Measurements from ENCODE around the gene PTMA. TPM values are rescaled to one million over a fixed set of nuclear protein-coding genes. Genes with fewer than 3 reads are reported as not detected.

The PTMA gene
- total and polyA plus RNA-seq, 5 donors from 2014 or later = 1,458 to 2,131 (median 2,011) TPM

DNA sequence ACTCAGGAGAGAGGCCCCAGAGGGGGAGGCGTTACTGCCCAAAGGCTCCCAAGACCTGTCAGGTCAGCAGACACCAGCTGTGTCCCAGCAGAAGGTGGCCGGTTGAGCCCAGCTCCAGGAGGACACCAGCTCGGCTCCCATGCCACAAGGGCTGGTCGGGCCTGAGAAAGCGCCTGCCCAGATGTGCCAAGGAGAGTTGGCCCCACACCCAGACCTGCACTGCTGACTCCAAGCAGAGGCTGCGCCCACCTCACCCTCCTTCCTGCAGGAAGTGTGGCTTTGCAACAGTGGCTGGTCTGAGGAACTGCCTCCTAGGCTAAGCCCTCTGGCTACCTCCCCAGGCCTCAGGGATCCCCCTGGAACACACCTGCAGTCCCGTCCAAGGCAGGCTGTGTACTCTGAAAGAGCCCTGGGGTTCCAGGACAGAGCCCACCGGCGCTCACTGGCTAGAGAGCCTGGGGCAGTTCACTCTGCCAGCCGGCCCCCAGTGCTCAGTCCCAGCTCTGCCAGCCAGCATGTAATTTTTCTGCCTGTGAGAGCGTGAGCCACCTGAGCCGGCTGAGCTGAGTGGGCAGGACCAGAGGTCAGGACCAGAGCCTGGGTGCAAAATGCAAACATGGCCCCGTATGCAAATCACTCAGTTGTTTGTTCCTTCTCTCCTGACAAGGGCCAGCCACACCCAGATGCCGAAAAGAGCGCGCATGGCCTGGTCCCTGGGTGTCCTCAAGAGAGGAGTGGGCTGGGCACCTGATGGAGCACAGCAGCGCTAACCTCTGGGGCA, 36.9 kb upstream of the PTMA start:
- ATAC-seq (ENCODE audit: low read depth in 2 of 2) (peak in 1 of 2 donors; percentile 9), DNase-seq (no peak)
- Mint-ChIP-seq H3K4me3 (no peak overlapping the region), H3K27ac (no peak overlapping the region), H3K9me3 (no peaks in the 10 kb centered on the region), H3K4me1 (peaks cover 0 to 4% (median 2%) of the 10 kb centered on the region in 4 donors), H3K36me3 (no peaks in the 10 kb centered on the region), H3K27me3 (peaks cover 4% of the 10 kb centered on the region)
- Histone ChIP-seq H3K27ac (ENCODE audit: insufficient read depth, low read length, poor library complexity, severe bottlenecking) (no peak overlapping the region), H3K4me1 (ENCODE audit: control insufficient read depth, insufficient read depth, low read length, poor library complexity, severe bottlenecking) (peaks cover 3% of the 10 kb centered on the region), H3K4me3 (ENCODE audit: low read depth, low read length) (no peak overlapping the region), H3K27me3 (ENCODE audit: control insufficient read depth, insufficient read depth, low read length) (no peaks in the 10 kb centered on the region), H3K9me3 (ENCODE audit: control insufficient read depth in 2 of 2, low read length in 2 of 2) (no peaks in the 10 kb centered on the region), H3K36me3 (ENCODE audit: control insufficient read depth, insufficient read depth, low read length) (no peaks in the 10 kb centered on the region)

DNA sequence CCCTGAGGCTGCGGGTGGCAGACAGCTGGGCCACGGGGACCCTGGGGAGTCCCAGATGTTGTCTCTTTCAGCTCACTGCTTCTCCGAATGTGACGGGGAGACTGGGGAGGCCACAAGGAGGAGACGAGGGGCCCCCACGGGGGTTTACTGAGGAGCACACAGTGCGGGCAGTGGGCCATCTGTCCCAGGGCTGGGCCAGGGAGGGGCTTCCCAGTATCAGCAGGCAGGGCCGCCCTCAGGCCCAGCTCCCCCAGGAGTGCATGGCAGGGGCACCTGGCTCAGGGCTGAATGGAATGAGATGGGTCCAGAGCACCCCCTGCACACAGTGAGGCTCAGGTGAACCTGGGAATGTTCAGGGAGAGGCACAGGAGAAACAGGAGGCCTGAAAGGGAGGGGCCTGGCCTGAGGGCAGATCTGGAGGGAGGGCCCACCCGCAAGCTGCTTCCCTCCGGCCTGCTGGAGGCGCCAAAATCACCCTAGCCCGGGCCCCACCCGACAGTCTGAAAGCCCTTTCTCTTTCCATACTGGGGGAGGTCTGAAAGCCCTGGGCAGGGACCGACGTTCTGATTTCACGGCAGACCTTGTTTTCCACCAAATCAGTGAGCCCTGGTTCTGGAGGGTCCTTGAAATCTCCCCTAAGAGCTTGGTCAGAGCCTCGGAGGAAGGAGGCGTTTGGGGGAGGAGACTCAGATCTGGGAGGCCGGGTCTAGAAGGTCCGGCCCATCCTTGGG, 35.5 kb upstream of the PTMA start:
- DNase-seq (no peak), ATAC-seq (ENCODE audit: low read depth in 2 of 2) (peak; percentile 29 to 33)
- Mint-ChIP-seq H3K36me3 (no peaks in the 10 kb centered on the region), H3K27me3 (peaks cover 4% of the 10 kb centered on the region), H3K4me3 (no peak overlapping the region), H3K27ac (no peak overlapping the region), H3K9me3 (peaks cover 0 to 2% (median 0%) of the 10 kb centered on the region in 7 donors), H3K4me1 (peaks cover 0 to 8% (median 3%) of the 10 kb centered on the region in 4 donors)
- H3K4me1 ChIP-seq (ENCODE audit: control insufficient read depth, insufficient read depth, low read length, poor library complexity, severe bottlenecking) = peaks cover 6% of the 10 kb centered on the region
- no peaks in the 10 kb centered on the region for H3K9me3 ChIP-seq (ENCODE audit: control insufficient read depth in 2 of 2, low read length in 2 of 2)
- no peaks in the 10 kb centered on the region for H3K27me3 ChIP-seq (ENCODE audit: control insufficient read depth, insufficient read depth, low read length)
- no peaks in the 10 kb centered on the region for H3K36me3 ChIP-seq (ENCODE audit: control insufficient read depth, insufficient read depth, low read length)
- no peak overlapping the region for H3K27ac ChIP-seq (ENCODE audit: insufficient read depth, low read length, poor library complexity, severe bottlenecking)
- H3K4me3 ChIP-seq (ENCODE audit: low read depth, low read length) = no peak overlapping the region

DNA sequence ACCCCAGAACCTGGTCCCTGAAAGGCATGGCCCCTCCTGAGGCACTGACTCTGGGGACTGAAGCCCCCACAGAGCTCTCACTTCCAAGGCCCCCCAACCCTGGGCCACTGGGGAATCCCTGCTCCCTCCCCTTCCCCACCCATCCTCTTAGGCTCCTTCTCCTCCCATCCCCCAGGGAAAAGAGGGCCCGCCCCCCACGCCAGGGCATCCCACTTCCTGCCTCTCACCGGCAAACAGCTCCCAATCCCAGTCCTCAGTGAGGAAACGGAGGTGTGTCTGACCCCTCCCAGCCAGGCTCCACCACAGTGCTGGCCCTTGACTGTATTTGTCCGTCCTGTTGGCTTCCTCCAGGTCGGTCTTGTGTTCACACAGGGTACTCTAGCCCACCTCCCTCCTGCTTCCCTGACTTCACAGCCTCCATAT, 35.0 kb upstream of the PTMA start:
- Histone ChIP-seq H3K9me3 (ENCODE audit: control insufficient read depth in 2 of 2, low read length in 2 of 2) (no peaks in the 10 kb centered on the region), H3K4me3 (ENCODE audit: low read depth, low read length) (no peak overlapping the region), H3K36me3 (ENCODE audit: control insufficient read depth, insufficient read depth, low read length) (no peaks in the 10 kb centered on the region), H3K27me3 (ENCODE audit: control insufficient read depth, insufficient read depth, low read length) (no peaks in the 10 kb centered on the region), H3K27ac (ENCODE audit: insufficient read depth, low read length, poor library complexity, severe bottlenecking) (no peak overlapping the region), H3K4me1 (ENCODE audit: control insufficient read depth, insufficient read depth, low read length, poor library complexity, severe bottlenecking) (peaks cover 6% of the 10 kb centered on the region)
- peak overlapping the region in 1 of 3 donors; percentile 48 for H3K27ac Mint-ChIP-seq
- no peak overlapping the region for H3K4me3 Mint-ChIP-seq
- H3K4me1 Mint-ChIP-seq = peaks cover 0 to 8% (median 3%) of the 10 kb centered on the region in 4 donors
- no peaks in the 10 kb centered on the region for H3K36me3 Mint-ChIP-seq
- ATAC-seq (ENCODE audit: low read depth in 2 of 2) (no peak), DNase-seq (no peak)
- peaks cover 0 to 2% (median 0%) of the 10 kb centered on the region in 7 donors for H3K9me3 Mint-ChIP-seq
- H3K27me3 Mint-ChIP-seq = peaks cover 4% of the 10 kb centered on the region

DNA sequence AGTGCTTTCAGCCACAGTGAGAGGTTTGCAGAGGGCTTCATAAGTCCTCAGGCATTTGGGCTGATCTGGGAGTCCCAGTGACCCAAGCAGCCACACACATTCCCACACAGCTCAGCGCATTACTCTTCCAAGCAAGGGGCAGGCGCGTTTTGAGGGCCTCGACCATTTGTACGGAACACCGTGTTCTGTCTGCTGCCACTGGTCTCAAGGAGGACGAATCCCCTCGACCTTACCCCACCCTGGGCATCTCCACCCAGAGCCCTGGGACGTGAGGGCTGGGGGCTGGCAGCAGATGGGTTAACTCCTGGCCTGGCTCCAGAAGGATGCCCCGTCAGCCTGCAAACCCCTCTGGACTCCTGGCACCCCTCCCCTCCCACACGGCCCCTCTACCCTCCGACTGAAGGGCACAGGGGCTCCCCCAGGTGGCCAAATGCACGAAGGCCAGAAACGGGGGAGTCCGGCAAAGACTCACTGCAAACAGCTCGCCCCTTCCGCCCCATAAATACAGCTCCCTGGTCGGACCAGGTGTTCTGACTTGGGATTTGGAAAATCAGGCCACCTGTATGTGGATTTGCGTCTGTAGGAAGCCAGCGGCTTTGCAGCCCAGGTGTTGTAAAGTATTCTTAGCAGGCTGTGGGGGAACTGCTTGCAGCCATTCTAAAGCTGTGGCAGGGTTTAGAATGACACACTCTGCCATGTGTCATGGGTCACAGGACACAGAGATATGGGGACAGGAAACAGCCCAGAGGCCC, 33.6 kb upstream of the PTMA start:
- Mint-ChIP-seq H3K36me3 (no peaks in the 10 kb centered on the region), H3K27ac (no peak overlapping the region), H3K4me1 (peaks cover 0 to 8% (median 3%) of the 10 kb centered on the region in 4 donors), H3K4me3 (no peak overlapping the region), H3K27me3 (peaks cover 8% of the 10 kb centered on the region), H3K9me3 (peaks cover 0 to 3% (median 0%) of the 10 kb centered on the region in 7 donors)
- Histone ChIP-seq H3K27ac (ENCODE audit: insufficient read depth, low read length, poor library complexity, severe bottlenecking) (no peak overlapping the region), H3K9me3 (ENCODE audit: control insufficient read depth in 2 of 2, low read length in 2 of 2) (no peaks in the 10 kb centered on the region), H3K36me3 (ENCODE audit: control insufficient read depth, insufficient read depth, low read length) (no peaks in the 10 kb centered on the region), H3K4me3 (ENCODE audit: low read depth, low read length) (no peak overlapping the region), H3K27me3 (ENCODE audit: control insufficient read depth, insufficient read depth, low read length) (no peaks in the 10 kb centered on the region), H3K4me1 (ENCODE audit: control insufficient read depth, insufficient read depth, low read length, poor library complexity, severe bottlenecking) (peaks cover 6% of the 10 kb centered on the region)
- DNase-seq = peak; percentile 16 to 67 (median 42)
- ATAC-seq (ENCODE audit: low read depth in 2 of 2) = peak; percentile 62 to 64

DNA sequence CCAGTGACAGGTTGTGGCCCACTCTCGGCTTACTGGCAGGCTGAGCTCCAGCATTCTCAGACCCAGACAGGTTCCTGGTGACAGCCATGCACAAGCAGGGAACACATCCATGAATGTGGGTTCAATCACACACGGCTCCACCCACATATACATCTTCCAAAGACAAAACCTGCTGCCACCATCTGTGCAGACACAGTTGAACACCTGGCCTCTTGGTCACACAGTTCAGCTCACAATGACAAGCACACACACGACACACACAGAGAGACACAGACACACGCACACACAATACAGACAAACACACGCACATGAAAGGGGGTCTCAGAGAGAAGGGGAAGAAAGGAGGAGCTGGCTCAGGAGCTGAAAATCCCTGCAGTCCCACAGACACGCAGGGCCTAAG, 32.1 kb upstream of the PTMA start:
- Mint-ChIP-seq H3K9me3 (peaks cover 0 to 3% (median 0%) of the 10 kb centered on the region in 7 donors), H3K27me3 (peaks cover 7% of the 10 kb centered on the region), H3K27ac (no peak overlapping the region), H3K36me3 (no peaks in the 10 kb centered on the region), H3K4me3 (no peak overlapping the region), H3K4me1 (peaks cover 0 to 13% (median 3%) of the 10 kb centered on the region in 4 donors)
- Histone ChIP-seq H3K9me3 (ENCODE audit: control insufficient read depth in 2 of 2, low read length in 2 of 2) (no peaks in the 10 kb centered on the region), H3K27ac (ENCODE audit: insufficient read depth, low read length, poor library complexity, severe bottlenecking) (no peak overlapping the region), H3K36me3 (ENCODE audit: control insufficient read depth, insufficient read depth, low read length) (no peaks in the 10 kb centered on the region), H3K4me1 (ENCODE audit: control insufficient read depth, insufficient read depth, low read length, poor library complexity, severe bottlenecking) (peaks cover 9% of the 10 kb centered on the region), H3K4me3 (ENCODE audit: low read depth, low read length) (no peak overlapping the region), H3K27me3 (ENCODE audit: control insufficient read depth, insufficient read depth, low read length) (no peaks in the 10 kb centered on the region)
- DNase-seq (no peak), ATAC-seq (ENCODE audit: low read depth in 2 of 2) (no peak)

DNA sequence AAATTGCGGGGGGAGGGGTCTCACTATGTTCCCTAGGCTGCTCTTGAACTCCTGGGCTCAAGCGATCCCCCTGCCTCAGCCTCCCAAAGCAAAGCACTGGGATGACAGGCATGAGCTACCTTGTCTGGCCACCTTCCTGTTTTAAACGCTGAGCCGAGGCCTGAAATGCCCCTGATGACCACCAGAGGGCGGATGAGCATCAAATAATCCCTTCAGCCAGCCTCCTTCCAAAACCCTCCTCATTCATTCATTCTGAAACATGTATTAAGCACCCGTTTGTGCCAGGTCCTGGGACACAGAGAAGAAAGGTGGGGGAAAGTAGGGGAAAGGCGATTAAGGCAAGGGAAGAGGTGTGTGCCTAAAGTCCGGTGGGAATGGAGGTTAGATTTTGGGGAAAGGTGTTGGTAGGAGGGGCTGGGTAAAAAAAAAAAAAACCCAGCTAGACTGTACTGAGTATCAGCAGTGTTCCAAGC, 30.7 kb upstream of the PTMA start:
- Mint-ChIP-seq H3K4me1 (peaks cover 0 to 19% (median 3%) of the 10 kb centered on the region in 4 donors), H3K9me3 (peaks cover 0 to 5% (median 0%) of the 10 kb centered on the region in 7 donors), H3K36me3 (no peaks in the 10 kb centered on the region), H3K27ac (peak overlapping the region in 1 of 3 donors; percentile 36), H3K27me3 (peaks cover 18% of the 10 kb centered on the region), H3K4me3 (no peak overlapping the region)
- H3K4me3 ChIP-seq (ENCODE audit: low read depth, low read length) = no peak overlapping the region
- H3K27ac ChIP-seq (ENCODE audit: insufficient read depth, low read length, poor library complexity, severe bottlenecking) = no peak overlapping the region
- ATAC-seq (ENCODE audit: low read depth in 2 of 2) (peak; percentile 70 to 72), DNase-seq (peak; percentile 73 to 90 (median 86))
- no peaks in the 10 kb centered on the region for H3K9me3 ChIP-seq (ENCODE audit: control insufficient read depth in 2 of 2, low read length in 2 of 2)
- no peaks in the 10 kb centered on the region for H3K36me3 ChIP-seq (ENCODE audit: control insufficient read depth, insufficient read depth, low read length)
- H3K4me1 ChIP-seq (ENCODE audit: control insufficient read depth, insufficient read depth, low read length, poor library complexity, severe bottlenecking) = peaks cover 9% of the 10 kb centered on the region
- no peaks in the 10 kb centered on the region for H3K27me3 ChIP-seq (ENCODE audit: control insufficient read depth, insufficient read depth, low read length)

DNA sequence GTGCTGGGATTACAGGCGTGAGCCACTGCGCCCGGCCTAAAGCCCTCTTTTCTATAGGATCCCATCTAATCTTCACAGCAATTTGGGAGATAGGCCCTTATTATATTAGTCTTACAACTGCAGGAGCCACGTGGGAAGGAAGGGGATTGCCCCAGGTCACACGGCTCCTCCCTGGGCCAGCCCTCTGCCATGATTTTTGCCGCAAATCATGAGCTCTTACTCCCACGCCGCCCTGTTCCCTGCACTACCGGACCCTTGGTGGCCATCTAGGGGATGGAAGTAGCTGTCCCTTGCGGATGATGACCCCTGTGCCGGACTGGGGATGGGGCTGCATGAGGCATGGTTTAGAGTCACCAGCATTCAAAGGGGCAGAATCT, 28.4 kb upstream of the PTMA start:
- H3K9me3 ChIP-seq (ENCODE audit: control insufficient read depth in 2 of 2, low read length in 2 of 2) = no peaks in the 10 kb centered on the region
- Mint-ChIP-seq H3K4me1 (peaks cover 0 to 18% (median 3%) of the 10 kb centered on the region in 4 donors), H3K36me3 (no peaks in the 10 kb centered on the region), H3K27me3 (peaks cover 21% of the 10 kb centered on the region), H3K4me3 (peak overlapping the region in 1 of 4 donors; percentile 56), H3K27ac (peak overlapping the region in 1 of 3 donors; percentile 84), H3K9me3 (peaks cover 0 to 5% (median 0%) of the 10 kb centered on the region in 7 donors)
- ATAC-seq (ENCODE audit: low read depth in 2 of 2) (no peak), DNase-seq (no peak)
- peaks cover 9% of the 10 kb centered on the region for H3K4me1 ChIP-seq (ENCODE audit: control insufficient read depth, insufficient read depth, low read length, poor library complexity, severe bottlenecking)
- H3K27me3 ChIP-seq (ENCODE audit: control insufficient read depth, insufficient read depth, low read length) = no peaks in the 10 kb centered on the region
- H3K36me3 ChIP-seq (ENCODE audit: control insufficient read depth, insufficient read depth, low read length) = no peaks in the 10 kb centered on the region
- no peak overlapping the region for H3K4me3 ChIP-seq (ENCODE audit: low read depth, low read length)
- H3K27ac ChIP-seq (ENCODE audit: insufficient read depth, low read length, poor library complexity, severe bottlenecking) = no peak overlapping the region
